ENCODE results near the gene GRAP. TPM values are rescaled to one million over a fixed set of nuclear protein-coding genes. Genes with fewer than 3 reads are reported as not detected.

The GRAP gene
- total and polyA plus RNA-seq, 7 donors, result 0.71 to 2.2 (median 1.7) TPM

DNA sequence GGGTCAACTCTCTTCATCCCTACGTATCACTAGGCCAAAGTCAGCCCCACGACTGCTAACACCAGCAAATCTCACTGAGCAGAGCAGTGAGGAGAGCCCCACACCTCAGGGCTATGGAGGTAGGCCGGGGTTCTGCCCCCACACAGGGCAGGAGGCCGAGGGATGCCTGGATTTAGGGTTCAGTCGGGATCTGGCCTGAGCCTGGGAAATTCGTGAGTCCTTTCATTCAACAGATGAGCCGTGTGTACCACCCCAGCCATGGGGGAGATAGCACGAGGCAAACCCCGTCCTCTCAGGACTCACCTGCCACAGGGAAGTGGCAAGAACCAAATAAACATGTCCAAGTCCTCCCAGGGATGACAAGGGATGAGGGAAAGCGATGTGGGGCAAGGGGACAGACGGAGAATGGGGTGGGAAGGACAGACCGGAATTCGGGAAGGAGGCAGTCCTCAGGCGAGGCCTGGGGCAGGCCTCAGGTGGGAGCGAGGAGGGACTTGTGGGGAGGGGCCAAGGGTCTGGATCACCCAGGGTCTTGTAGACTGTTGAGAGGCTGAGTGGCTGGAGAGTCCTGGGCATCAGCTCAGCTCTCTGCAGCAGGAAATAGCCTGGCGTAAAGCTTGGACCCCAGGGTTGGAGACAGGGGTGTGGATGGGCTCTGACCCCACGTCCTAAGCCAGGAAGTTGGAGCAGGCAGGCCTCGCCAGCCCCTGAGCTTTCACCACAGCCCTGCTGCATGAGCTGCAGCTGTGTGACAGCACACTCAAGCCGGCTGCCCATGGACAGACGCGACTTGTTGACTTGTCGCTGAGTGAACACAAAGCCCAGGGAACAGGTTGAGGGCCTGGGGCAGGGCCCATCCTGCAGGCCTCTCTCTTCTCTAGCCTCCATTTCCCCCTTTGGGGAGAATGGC lies 34.3 kb downstream of the GRAP start:
- H3K36me3 ChIP-seq (ENCODE audit: insufficient read depth in 1 of 2, low read depth in 1 of 2), result no peaks in the 10 kb centered on the region
- ATAC-seq (no peak), DNase-seq (peak; percentile 8 to 24)
- H3K9me3 ChIP-seq, result no peaks in the 10 kb centered on the region
- H3K4me1 ChIP-seq, result no peaks in the 10 kb centered on the region
- intact Hi-C loops (cut with DNase I), result no loop called here
- WGBS, 3 donors, result 90 to 92% (median 90%) methylated on average over 22 of the region's 22 CpGs
- H3K27ac ChIP-seq, result no peak overlapping the region
- H3K4me3 ChIP-seq, result no peak overlapping the region
- TF ChIP-seq CTCF (IDR thresholded peaks at IDR 0.05), result no peak
- no peaks in the 10 kb centered on the region for H3K27me3 ChIP-seq (ENCODE audit: insufficient read depth in 3 of 3, low read length in 2 of 3)

DNA sequence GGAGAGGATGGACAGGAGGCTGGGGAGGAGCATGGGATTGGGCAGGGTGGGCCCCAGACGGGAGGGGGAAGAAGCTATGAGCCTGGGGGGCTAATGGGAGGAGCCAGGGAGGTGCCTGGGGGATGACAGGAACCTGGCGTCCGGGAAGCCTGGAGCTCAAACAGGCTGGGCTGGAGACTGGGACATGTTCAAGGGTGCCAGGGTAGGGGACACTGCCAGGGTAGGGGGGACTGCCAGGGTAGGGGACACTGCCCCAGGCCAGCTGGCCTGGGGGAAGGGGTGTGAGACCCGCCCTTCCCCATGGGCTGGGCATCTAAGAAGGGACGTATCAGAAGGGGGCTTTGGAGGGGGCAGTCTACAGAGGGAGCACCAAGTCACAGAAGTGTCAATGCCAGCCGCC lies 35.2 kb downstream of the GRAP start:
- no peak for ATAC-seq

GRCh38 chr17:19010729-19011505 lies 35.8 kb downstream of the GRAP start:
- Histone ChIP-seq H3K27ac (no peak overlapping the region), H3K36me3 (ENCODE audit: insufficient read depth in 1 of 2, low read depth in 1 of 2) (no peaks in the 10 kb centered on the region), H3K4me3 (no peak overlapping the region), H3K27me3 (ENCODE audit: insufficient read depth in 3 of 3, low read length in 2 of 3) (no peaks in the 10 kb centered on the region), H3K4me1 (no peaks in the 10 kb centered on the region), H3K9me3 (no peaks in the 10 kb centered on the region)
- DNase-seq, result peak; percentile 2 to 7
- WGBS, 3 donors, result 66 to 69% (median 68%) methylated on average over 11 of the region's 11 CpGs
- no peak for TF ChIP-seq CTCF (IDR thresholded peaks at IDR 0.05)
- ATAC-seq, result no peak
- intact Hi-C loops (cut with DNase I), result no loop called here

More for the DNA sequence above, 35.2 kb downstream of the GRAP start:
- intact Hi-C loops (cut with DNase I), result no loop called here
- WGBS, 3 donors, result 75 to 81% (median 80%) methylated on average over 4 to 6 of the region's 6 CpGs
- TF ChIP-seq CTCF (IDR thresholded peaks at IDR 0.05), result no peak
- peak in 1 of 2 donors; percentile 6 for DNase-seq
- Histone ChIP-seq H3K9me3 (no peaks in the 10 kb centered on the region), H3K27ac (no peak overlapping the region), H3K4me1 (no peaks in the 10 kb centered on the region), H3K4me3 (no peak overlapping the region), H3K27me3 (ENCODE audit: insufficient read depth in 3 of 3, low read length in 2 of 3) (no peaks in the 10 kb centered on the region), H3K36me3 (ENCODE audit: insufficient read depth in 1 of 2, low read depth in 1 of 2) (no peaks in the 10 kb centered on the region)

- intact Hi-C loops (cut with DNase I), result no loop called here
- DNase-seq, result no peak
- Histone ChIP-seq H3K27ac (no peak overlapping the region), H3K9me3 (no peaks in the 10 kb centered on the region), H3K4me1 (no peaks in the 10 kb centered on the region), H3K36me3 (ENCODE audit: insufficient read depth in 1 of 2, low read depth in 1 of 2) (no peaks in the 10 kb centered on the region), H3K27me3 (ENCODE audit: insufficient read depth in 3 of 3, low read length in 2 of 3) (peaks cover 0 to 4% (median 0%) of the 10 kb centered on the region in 3 donors), H3K4me3 (no peak overlapping the region)
- TF ChIP-seq CTCF (IDR thresholded peaks at IDR 0.05), result no peak
- 90 to 92% (median 91%) methylated on average over 12 of the region's 12 CpGs for WGBS, 3 donors
- no peak for ATAC-seq
These were observed 36.8 kb downstream of the GRAP start for GRCh38 chr17:19009970-19010369.
